Suprapubic skin (tissue), 3 donors: ENCODE data around the gene CTNND2.

ENCODE experiments used
- EP300 ChIP-seq: sonication (generic); formaldehyde crosslinking; IDR thresholded peaks from one replicate; pipeline ENCODE4 v1.6.1; 2017; ENCODE audit warnings: antibody characterized with exemption
- POLR2A ChIP-seq, 2 donors: fragments of 450-650 bp; IDR thresholded peaks; one replicate each; pipeline ENCODE4 v1.6.1; 2017; ENCODE audit warnings: antibody characterized with exemption in 2 of 2, mild to moderate bottlenecking in 2 of 2, moderate library complexity in 2 of 2
- TF ChIP-seq, protein P1 (sequence below), 2 donors: fragments of 200-600 bp in 1 of 2; fragments of 450-650 bp in 1 of 2; sonication (generic) in 1 of 2; IDR thresholded peaks; one replicate each; pipeline ENCODE4 v1.5.1; 2016 to 2019; ENCODE audit warnings: antibody characterized with exemption in 2 of 2, mild to moderate bottlenecking in 1 of 2, moderate library complexity in 1 of 2

DNA sequence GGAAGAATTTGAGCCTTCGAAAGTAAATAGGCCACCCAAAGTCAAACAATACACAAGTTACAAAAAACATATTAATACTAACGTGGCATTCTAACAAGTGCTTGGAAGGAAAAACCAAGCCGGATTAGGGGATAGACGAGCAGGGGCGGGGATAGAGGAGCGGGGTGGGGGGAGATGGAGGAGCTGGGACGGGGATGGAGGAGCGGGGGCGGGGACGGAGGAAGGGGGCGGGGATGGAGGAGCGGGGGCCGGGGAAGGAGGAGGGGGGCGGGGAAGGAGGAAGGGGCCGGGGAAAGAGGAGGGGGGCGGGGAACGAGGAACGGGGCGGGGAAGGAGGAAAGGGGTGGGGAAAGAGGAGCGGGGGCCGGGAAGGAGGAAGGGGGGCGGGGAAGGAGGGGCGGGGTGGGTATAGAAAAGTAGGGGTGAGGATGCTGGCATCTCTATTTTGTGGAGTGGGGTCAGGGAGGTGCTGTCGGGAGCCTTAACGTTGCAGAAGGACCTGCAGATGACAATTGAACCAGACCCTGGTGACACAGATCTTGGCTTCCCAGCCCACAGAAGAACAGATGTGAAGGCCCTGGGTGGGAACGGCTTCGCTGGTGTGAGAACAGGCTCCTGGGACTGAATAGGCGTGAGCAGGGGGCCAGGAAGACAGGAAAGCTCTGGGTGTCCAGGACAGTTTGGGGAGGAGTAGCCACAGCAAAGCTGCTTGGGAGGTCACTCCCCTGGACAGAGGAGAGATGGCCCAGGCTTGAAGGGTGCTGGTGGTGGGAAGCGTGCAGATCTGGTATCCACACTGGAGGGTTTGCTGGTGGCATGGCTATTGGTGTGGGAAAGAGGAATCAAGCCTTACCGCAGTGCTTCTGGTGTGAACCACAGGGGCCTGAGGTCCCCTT is 909.9 kb downstream of the CTNND2 start:
- TF ChIP-seq, protein P1, sequence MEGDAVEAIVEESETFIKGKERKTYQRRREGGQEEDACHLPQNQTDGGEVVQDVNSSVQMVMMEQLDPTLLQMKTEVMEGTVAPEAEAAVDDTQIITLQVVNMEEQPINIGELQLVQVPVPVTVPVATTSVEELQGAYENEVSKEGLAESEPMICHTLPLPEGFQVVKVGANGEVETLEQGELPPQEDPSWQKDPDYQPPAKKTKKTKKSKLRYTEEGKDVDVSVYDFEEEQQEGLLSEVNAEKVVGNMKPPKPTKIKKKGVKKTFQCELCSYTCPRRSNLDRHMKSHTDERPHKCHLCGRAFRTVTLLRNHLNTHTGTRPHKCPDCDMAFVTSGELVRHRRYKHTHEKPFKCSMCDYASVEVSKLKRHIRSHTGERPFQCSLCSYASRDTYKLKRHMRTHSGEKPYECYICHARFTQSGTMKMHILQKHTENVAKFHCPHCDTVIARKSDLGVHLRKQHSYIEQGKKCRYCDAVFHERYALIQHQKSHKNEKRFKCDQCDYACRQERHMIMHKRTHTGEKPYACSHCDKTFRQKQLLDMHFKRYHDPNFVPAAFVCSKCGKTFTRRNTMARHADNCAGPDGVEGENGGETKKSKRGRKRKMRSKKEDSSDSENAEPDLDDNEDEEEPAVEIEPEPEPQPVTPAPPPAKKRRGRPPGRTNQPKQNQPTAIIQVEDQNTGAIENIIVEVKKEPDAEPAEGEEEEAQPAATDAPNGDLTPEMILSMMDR (IDR thresholded peaks at IDR 0.05) = no peak
- TF ChIP-seq POLR2A (IDR thresholded peaks at IDR 0.05) (no peak), EP300 (no peak)
